ENCODE measurements around the gene LHX3. TPM values are rescaled to one million over a fixed set of nuclear protein-coding genes. Genes with fewer than 3 reads are reported as not detected.

LHX3 gene
- total RNA-seq, 1 donor = not detected

GRCh38 chr9:136223871-136224640, 19.1 kb upstream of the LHX3 start:
- Histone ChIP-seq H3K4me3 (ENCODE audit: low read length) (no peak overlapping the region), H3K9me3 (ENCODE audit: low read depth, low read length) (no peaks in the 10 kb centered on the region), H3K27me3 (ENCODE audit: insufficient read depth, low read length) (no peaks in the 10 kb centered on the region), H3K4me1 (ENCODE audit: insufficient read depth, low read length) (peaks cover 30% of the 10 kb centered on the region)

- no peaks in the 10 kb centered on the region for H3K9me3 ChIP-seq (ENCODE audit: low read depth, low read length)
- H3K4me3 ChIP-seq (ENCODE audit: low read length) = no peak overlapping the region
- peaks cover 30% of the 10 kb centered on the region for H3K4me1 ChIP-seq (ENCODE audit: insufficient read depth, low read length)
- no peaks in the 10 kb centered on the region for H3K27me3 ChIP-seq (ENCODE audit: insufficient read depth, low read length)
These were observed 18.0 kb upstream of the LHX3 start for GRCh38 chr9:136222906-136223285.

DNA sequence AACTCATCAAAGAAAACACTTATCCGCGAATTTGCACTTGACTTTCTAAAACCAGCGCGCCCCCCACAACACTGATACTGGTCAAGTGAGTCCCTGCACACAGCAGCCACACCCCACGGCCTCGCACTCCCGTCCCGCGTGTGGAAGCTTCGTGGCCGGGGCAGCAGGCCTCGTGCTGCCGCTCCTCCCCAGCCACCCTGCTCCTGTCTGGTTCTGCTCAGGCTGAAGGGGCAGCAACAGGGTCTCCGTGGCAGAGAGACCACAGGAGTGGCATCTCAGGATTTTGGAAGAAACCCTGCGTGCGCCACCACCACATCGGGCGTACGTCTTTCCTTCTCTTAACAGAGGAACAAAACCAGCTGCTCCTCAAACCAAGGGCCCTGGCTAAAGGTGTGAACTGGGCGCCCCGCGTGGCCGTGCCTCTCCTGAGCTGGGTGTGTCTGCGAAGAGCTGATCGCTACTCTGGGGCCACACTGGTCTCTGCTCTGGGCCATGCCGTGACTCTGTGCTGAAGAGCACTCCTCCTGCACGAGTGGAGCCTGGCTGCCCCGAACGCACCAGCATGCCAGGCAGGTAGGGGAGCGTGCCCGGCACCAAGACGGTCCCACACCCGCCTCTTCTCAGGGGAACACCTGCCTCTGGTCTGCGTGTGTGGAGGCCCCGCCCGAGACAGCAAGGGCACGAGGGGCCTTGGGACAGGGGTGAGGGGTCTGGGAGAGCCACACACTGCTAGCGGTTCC, 17.4 kb upstream of the LHX3 start:
- Histone ChIP-seq H3K4me3 (ENCODE audit: low read length) (no peak overlapping the region), H3K27me3 (ENCODE audit: insufficient read depth, low read length) (no peaks in the 10 kb centered on the region), H3K9me3 (ENCODE audit: low read depth, low read length) (no peaks in the 10 kb centered on the region), H3K4me1 (ENCODE audit: insufficient read depth, low read length) (peaks cover 30% of the 10 kb centered on the region)

GRCh38 chr9:136220017-136220729, 15.2 kb upstream of the LHX3 start:
- Histone ChIP-seq H3K4me1 (ENCODE audit: insufficient read depth, low read length) (peaks cover 10% of the 10 kb centered on the region), H3K27me3 (ENCODE audit: insufficient read depth, low read length) (no peaks in the 10 kb centered on the region), H3K4me3 (ENCODE audit: low read length) (no peak overlapping the region)

GRCh38 chr9:136219276-136219675, 14.3 kb upstream of the LHX3 start:
- Histone ChIP-seq H3K4me3 (ENCODE audit: low read length) (no peak overlapping the region), H3K4me1 (ENCODE audit: insufficient read depth, low read length) (peaks cover 3% of the 10 kb centered on the region), H3K9me3 (ENCODE audit: low read depth, low read length) (no peaks in the 10 kb centered on the region), H3K27me3 (ENCODE audit: insufficient read depth, low read length) (no peaks in the 10 kb centered on the region)

More at GRCh38 chr9:136220017-136220729, 15.2 kb upstream of the LHX3 start:
- no peaks in the 10 kb centered on the region for H3K9me3 ChIP-seq (ENCODE audit: low read depth, low read length)

- Histone ChIP-seq H3K27me3 (ENCODE audit: insufficient read depth, low read length) (no peaks in the 10 kb centered on the region), H3K4me3 (ENCODE audit: low read length) (no peak overlapping the region), H3K9me3 (ENCODE audit: low read depth, low read length) (no peaks in the 10 kb centered on the region), H3K4me1 (ENCODE audit: insufficient read depth, low read length) (no peaks in the 10 kb centered on the region)
These were observed 13.7 kb upstream of the LHX3 start for GRCh38 chr9:136218673-136219072.

- Histone ChIP-seq H3K4me3 (ENCODE audit: low read length) (no peak overlapping the region), H3K4me1 (ENCODE audit: insufficient read depth, low read length) (no peaks in the 10 kb centered on the region)
These were observed 13.3 kb upstream of the LHX3 start for GRCh38 chr9:136218271-136218670.

DNA sequence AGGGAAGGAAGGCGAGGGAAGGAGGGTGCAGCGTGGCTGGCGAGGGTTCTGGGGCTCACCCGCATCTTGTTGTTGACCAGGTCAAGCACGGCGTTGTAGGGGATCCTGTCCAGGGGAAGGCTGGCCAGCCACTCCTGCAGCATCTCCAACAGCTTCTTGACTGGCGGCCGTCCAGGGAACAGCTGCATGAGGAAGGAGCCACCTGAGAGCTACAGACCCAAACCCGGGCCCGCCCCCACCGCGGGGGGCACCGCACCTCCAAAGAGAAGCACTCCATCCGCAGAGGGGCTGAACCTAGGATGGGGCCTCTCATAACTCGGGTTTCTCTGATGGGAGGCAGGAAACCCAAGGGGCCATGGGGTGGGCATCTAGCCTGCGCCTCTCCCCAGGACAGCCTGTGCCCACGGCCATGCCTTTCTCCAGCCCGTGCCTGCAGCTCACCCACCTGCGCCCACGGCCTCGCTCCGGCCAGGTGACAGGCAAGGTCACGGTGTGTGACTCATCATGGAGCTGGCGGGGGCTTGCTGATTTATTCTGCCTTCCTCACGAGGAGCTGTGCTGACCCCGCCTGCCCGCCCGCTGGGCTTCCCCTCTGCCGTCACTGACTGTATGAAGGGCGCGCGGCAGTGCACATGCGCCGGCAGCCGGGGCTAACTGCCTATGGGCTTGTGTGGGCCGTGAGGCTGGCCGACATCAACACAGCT, 11.8 kb upstream of the LHX3 start:
- H3K4me3 ChIP-seq (ENCODE audit: low read length) = no peak overlapping the region
- H3K27me3 ChIP-seq (ENCODE audit: insufficient read depth, low read length) = no peaks in the 10 kb centered on the region
- no peaks in the 10 kb centered on the region for H3K9me3 ChIP-seq (ENCODE audit: low read depth, low read length)
- no peaks in the 10 kb centered on the region for H3K4me1 ChIP-seq (ENCODE audit: insufficient read depth, low read length)

More at GRCh38 chr9:136218271-136218670, 13.3 kb upstream of the LHX3 start:
- Histone ChIP-seq H3K9me3 (ENCODE audit: low read depth, low read length) (no peaks in the 10 kb centered on the region), H3K27me3 (ENCODE audit: insufficient read depth, low read length) (no peaks in the 10 kb centered on the region)

- Histone ChIP-seq H3K4me1 (ENCODE audit: insufficient read depth, low read length) (no peaks in the 10 kb centered on the region), H3K4me3 (ENCODE audit: low read length) (no peak overlapping the region), H3K9me3 (ENCODE audit: low read depth, low read length) (no peaks in the 10 kb centered on the region), H3K27me3 (ENCODE audit: insufficient read depth, low read length) (no peaks in the 10 kb centered on the region)
These were observed 8.8 kb upstream of the LHX3 start for GRCh38 chr9:136213733-136214132.

GRCh38 chr9:136212345-136212950, 7.5 kb upstream of the LHX3 start:
- H3K4me3 ChIP-seq (ENCODE audit: low read length) = no peak overlapping the region
- no peaks in the 10 kb centered on the region for H3K9me3 ChIP-seq (ENCODE audit: low read depth, low read length)
- H3K27me3 ChIP-seq (ENCODE audit: insufficient read depth, low read length) = no peaks in the 10 kb centered on the region
- H3K4me1 ChIP-seq (ENCODE audit: insufficient read depth, low read length) = no peaks in the 10 kb centered on the region

DNA sequence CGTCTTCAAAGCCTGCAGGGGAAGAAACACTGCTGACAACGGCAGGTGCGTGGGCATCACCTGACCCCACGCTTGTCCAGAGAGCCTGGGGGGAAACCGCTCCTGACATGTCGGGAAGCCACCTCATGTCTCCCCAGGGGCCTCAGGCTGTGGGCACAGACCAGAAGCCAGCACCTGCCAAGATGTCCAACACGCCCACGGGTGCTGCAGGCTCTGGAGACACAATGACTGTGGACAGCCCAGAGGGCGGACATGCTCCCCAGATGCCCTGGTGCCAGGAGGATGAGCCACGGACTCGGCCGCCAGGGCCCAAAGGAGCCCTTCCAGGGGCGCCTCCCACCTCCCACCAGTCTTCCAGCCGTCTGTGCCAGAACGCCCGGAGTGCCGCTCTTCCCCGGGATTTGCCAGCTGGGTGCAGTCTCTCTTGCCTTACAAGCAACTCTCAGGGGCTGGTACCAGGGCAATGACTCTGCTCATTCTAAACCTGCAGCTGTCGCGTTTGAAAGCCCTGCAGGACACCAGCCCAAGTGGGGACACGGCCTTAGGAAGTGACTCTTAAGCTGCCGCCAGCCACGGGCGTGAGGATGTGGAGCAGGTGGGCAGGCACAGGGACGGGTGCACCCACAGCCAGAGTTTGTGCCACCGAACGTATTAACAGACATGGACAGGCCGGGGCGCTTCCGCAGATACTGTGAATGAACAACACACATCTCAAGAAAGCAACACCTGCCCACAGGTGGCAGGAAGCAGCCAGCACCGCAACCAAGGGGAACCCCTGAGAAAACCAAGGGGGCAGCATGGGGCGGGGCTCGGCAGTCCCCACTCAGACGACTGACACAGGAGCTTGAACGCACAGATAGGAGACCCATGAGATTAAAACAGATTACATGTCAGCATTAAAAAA, 6.8 kb upstream of the LHX3 start:
- no peaks in the 10 kb centered on the region for H3K4me1 ChIP-seq (ENCODE audit: insufficient read depth, low read length)
- no peaks in the 10 kb centered on the region for H3K27me3 ChIP-seq (ENCODE audit: insufficient read depth, low read length)
- H3K9me3 ChIP-seq (ENCODE audit: low read depth, low read length) = no peaks in the 10 kb centered on the region
- H3K4me3 ChIP-seq (ENCODE audit: low read length) = no peak overlapping the region

GRCh38 chr9:136211006-136211405, 6.1 kb upstream of the LHX3 start:
- H3K4me1 ChIP-seq (ENCODE audit: insufficient read depth, low read length) = no peaks in the 10 kb centered on the region
- H3K27me3 ChIP-seq (ENCODE audit: insufficient read depth, low read length) = no peaks in the 10 kb centered on the region
- no peak overlapping the region for H3K4me3 ChIP-seq (ENCODE audit: low read length)
- no peaks in the 10 kb centered on the region for H3K9me3 ChIP-seq (ENCODE audit: low read depth, low read length)

DNA sequence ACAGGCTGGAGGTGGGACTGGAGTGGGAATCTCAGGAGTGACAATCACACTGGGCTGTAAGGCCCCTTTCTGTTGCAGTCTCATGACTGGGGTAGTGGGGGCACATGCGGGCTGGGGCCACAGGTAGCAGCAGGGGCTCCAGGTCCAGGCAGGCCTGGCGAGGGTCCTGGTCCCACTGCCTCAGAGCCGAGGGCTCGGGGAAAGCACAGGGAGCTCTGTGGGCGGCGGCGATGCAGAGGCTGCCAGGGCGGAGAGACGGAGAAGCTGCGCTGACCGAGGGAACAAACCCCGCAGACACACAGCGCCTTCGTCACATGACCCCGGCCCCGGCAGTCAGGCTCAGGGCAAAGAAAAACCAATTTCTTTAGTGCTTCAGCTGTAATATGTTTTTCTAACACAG, 5.3 kb upstream of the LHX3 start:
- Histone ChIP-seq H3K9me3 (ENCODE audit: low read depth, low read length) (no peaks in the 10 kb centered on the region), H3K4me1 (ENCODE audit: insufficient read depth, low read length) (no peaks in the 10 kb centered on the region), H3K4me3 (ENCODE audit: low read length) (no peak overlapping the region), H3K27me3 (ENCODE audit: insufficient read depth, low read length) (no peaks in the 10 kb centered on the region)

DNA sequence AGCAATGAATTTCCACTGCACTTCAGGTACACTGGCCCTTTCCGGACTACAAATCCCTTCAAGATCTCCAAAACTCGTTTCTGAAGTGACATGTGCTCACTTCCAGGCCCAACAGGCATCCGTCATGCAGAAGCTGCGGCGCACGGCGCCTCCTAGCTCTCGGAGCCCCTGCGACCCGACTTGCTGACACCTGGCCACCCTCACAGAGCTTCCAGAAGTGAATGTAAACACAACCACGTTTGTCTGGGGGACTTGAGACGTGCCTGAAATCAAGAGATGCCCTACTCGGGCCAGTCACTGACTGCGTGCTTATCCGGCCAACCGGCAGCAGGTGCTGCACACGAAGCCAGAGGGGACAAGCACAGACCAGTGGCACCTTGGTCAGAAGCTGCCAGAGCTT, 4.9 kb upstream of the LHX3 start:
- Histone ChIP-seq H3K4me1 (ENCODE audit: insufficient read depth, low read length) (no peaks in the 10 kb centered on the region), H3K4me3 (ENCODE audit: low read length) (no peak overlapping the region), H3K27me3 (ENCODE audit: insufficient read depth, low read length) (no peaks in the 10 kb centered on the region)

More for the DNA sequence above, 4.9 kb upstream of the LHX3 start:
- no peaks in the 10 kb centered on the region for H3K9me3 ChIP-seq (ENCODE audit: low read depth, low read length)
